ENCODE results near the gene CNOT3.

- no peak for TF ChIP-seq ZNF274 (IDR thresholded peaks at IDR 0.05; ENCODE audit: low read depth, low read length)
- TF ChIP-seq SUZ12 (IDR thresholded peaks at IDR 0.05; ENCODE audit: extremely low read depth, insufficient read depth, insufficient read length), result no peak
These were observed 1.3 kb upstream of the CNOT3 start for GRCh38 chr19:54136086-54136863.

Data from NT2/D1 (cell line).